22Rv1 (cell line): Measurements from ENCODE around the gene LRIG3.

Source experiments
- ZFX ChIP-seq: fragments of 450-650 bp; IDR thresholded peaks from 2 replicates; pipeline ENCODE4 v1.6.1; 2017; ENCODE audit warnings: antibody characterized with exemption, borderline replicate concordance
- TF ChIP-seq, protein P1 (sequence below): fragments of 450-650 bp; IDR thresholded peaks from 2 replicates; pipeline ENCODE4 v1.5.1; 2017; ENCODE audit warnings: mild to moderate bottlenecking

DNA sequence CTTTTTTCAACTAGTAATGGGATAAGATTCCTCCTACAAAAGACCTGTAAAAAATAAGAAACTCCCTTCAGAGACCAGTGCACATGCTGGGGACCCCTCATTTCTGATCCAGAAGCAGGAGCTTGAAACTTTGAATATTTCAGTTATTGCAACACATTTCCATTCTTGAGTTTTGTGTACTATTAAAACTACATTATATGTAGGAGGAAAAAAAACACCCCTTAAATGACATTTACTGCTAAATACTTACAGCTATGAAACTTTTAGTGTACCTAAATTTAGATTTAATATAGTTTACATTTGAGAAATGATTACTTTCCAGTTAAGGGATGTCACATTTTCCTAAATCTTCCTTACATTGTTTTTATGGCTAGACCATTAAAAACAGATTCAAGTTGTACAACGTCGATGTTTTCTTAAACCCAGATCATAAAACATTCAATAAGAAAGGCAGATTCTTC is 4.1 kb downstream of the LRIG3 start:
- TF ChIP-seq, protein P1, sequence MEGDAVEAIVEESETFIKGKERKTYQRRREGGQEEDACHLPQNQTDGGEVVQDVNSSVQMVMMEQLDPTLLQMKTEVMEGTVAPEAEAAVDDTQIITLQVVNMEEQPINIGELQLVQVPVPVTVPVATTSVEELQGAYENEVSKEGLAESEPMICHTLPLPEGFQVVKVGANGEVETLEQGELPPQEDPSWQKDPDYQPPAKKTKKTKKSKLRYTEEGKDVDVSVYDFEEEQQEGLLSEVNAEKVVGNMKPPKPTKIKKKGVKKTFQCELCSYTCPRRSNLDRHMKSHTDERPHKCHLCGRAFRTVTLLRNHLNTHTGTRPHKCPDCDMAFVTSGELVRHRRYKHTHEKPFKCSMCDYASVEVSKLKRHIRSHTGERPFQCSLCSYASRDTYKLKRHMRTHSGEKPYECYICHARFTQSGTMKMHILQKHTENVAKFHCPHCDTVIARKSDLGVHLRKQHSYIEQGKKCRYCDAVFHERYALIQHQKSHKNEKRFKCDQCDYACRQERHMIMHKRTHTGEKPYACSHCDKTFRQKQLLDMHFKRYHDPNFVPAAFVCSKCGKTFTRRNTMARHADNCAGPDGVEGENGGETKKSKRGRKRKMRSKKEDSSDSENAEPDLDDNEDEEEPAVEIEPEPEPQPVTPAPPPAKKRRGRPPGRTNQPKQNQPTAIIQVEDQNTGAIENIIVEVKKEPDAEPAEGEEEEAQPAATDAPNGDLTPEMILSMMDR: no peak
- no peak for TF ChIP-seq ZFX
